Esophagus muscularis mucosa (tissue), 4 donors: ENCODE results near the gene ZNF254. TPM values are rescaled to one million over a fixed set of nuclear protein-coding genes. Genes with fewer than 3 reads are reported as not detected.

ENCODE experiments used
- DNase-seq: peaks from one replicate; pipeline ENCODE4 v3.0.0-alpha.2; 2017; ENCODE audit errors: extremely low spot score
- H3K27ac ChIP-seq, 4 donors: fragments of 200-600 bp; sonication (generic); replicated peaks in 1 of 4; 1 replicate in 3 of 4; 2 replicates in 1 of 4; pipeline ENCODE4 v1.5.1; 2016 to 2019; ENCODE audit warnings: mild to moderate bottlenecking in 1 of 4
- H3K27me3 ChIP-seq, 4 donors: fragments of 200-600 bp; sonication (generic); one replicate each; pipeline versions ENCODE4 v1.5.1 to v1.6.0; 2016 to 2019
- H3K36me3 ChIP-seq, 4 donors: fragments of 200-600 bp; sonication (generic); one replicate each; pipeline ENCODE4 v1.5.1; 2016 to 2019
- H3K4me1 ChIP-seq, 4 donors: fragments of 200-600 bp; sonication (generic); one replicate each; pipeline ENCODE4 v1.5.1; 2016 to 2019
- H3K4me3 ChIP-seq, 4 donors: fragments of 200-600 bp; sonication (generic); 1 replicate in 2 of 4; 2 replicates in 2 of 4; pipeline ENCODE4 v1.5.1; 2016 to 2019; ENCODE audit warnings: mild to moderate bottlenecking in 4 of 4, moderate library complexity in 1 of 4
- H3K9me3 ChIP-seq, 4 donors: fragments of 200-600 bp; sonication (generic); 1 replicate in 3 of 4; 2 replicates in 1 of 4; pipeline ENCODE4 v1.5.1; 2016 to 2019
- CTCF ChIP-seq, 3 experiments: fragments of 200-600 bp in 2 of 3; fragments of 450-650 bp in 1 of 3; sonication (generic) in 2 of 3; IDR thresholded peaks; one replicate each; pipeline ENCODE4 v1.5.1; 2017 to 2019; ENCODE audit warnings: antibody characterized with exemption in 3 of 3, mild to moderate bottlenecking in 2 of 3, moderate library complexity in 1 of 3
- EP300 ChIP-seq: sonication (generic); formaldehyde crosslinking; IDR thresholded peaks from one replicate; pipeline ENCODE4 v1.6.1; 2017; ENCODE audit warnings: antibody characterized with exemption
- POLR2A ChIP-seq: fragments of 450-650 bp; IDR thresholded peaks from one replicate; pipeline ENCODE4 v1.6.1; 2017; ENCODE audit warnings: antibody characterized with exemption, moderate library complexity, mild to moderate bottlenecking, low read depth
- POLR2AphosphoS5 ChIP-seq, 2 donors: sonication (generic); formaldehyde crosslinking; IDR thresholded peaks; one replicate each; pipeline ENCODE4 v1.6.1; 2017; ENCODE audit warnings: antibody characterized with exemption in 2 of 2
- WGBS: methylation state at CpG from one replicate; pipeline ENCODE4 v1.1.5; 2018; 5-methylcytosine and 5-hydroxymethylcytosine counted together
- intact Hi-C: fragments of 100-400 bp; cut with DNase I; formaldehyde crosslinking; loops from one replicate; pipeline ENCODE4 v1.15.1; 2023
- total RNA-seq, 4 donors: library from RNA; depleted of rRNA; stranded (reverse); fragments of >200 nt; gene quantifications; one replicate each; pipeline versions ENCODE4 v1.1.0 to v1.2.1, GENCODE V29; 2016

ZNF254 gene
- total RNA-seq, 4 donors from 2014 or later: 8.1 to 13.7 (median 8.8) TPM

GRCh38 chr19:24177686-24178085, 90.7 kb downstream of the ZNF254 start:
- no peak overlapping the region for H3K4me3 ChIP-seq
- no peak overlapping the region for H3K27ac ChIP-seq
- no peaks in the 10 kb centered on the region for H3K36me3 ChIP-seq
- TF ChIP-seq POLR2A (no peak), CTCF (IDR thresholded peaks at IDR 0.05) (no peak), EP300 (no peak), POLR2AphosphoS5 (IDR thresholded peaks at IDR 0.05) (no peak)
- H3K4me1 ChIP-seq: no peaks in the 10 kb centered on the region
- peaks cover 0 to 54% (median 17%) of the 10 kb centered on the region in 4 donors for H3K9me3 ChIP-seq
- intact Hi-C loops: no loop called here
- H3K27me3 ChIP-seq: no peaks in the 10 kb centered on the region
- WGBS: 86% methylated on average over 18 of the region's 18 CpGs
- DNase-seq: no peak

GRCh38 chr19:24178207-24178606, 91.2 kb downstream of the ZNF254 start:
- Histone ChIP-seq H3K4me1 (no peaks in the 10 kb centered on the region), H3K4me3 (no peak overlapping the region), H3K27me3 (no peaks in the 10 kb centered on the region), H3K27ac (no peak overlapping the region), H3K36me3 (no peaks in the 10 kb centered on the region), H3K9me3 (peaks cover 0 to 54% (median 17%) of the 10 kb centered on the region in 4 donors)
- DNase-seq: no peak
- intact Hi-C loops: no loop called here
- 96% methylated on average over 14 of the region's 17 CpGs for WGBS
- TF ChIP-seq POLR2AphosphoS5 (IDR thresholded peaks at IDR 0.05) (no peak), EP300 (no peak), POLR2A (no peak), CTCF (IDR thresholded peaks at IDR 0.05) (no peak)

Other genes with a start within 250 kb of the ZNF254 start
- gene ZNF726, start 172.3 kb upstream of the ZNF254 start, total RNA-seq: under 1 TPM; 0.32 to 0.80 (median 0.37) TPM